Nephron progenitor cell (in vitro differentiated cells): ENCODE data around the gene HCN2.
"Not testable (repeated sequence)": the region's sequence is repeated elsewhere in the genome, so short reads cannot be mapped to it uniquely, and the experiment has no call there.

ENCODE experiments used
- DNase-seq: peaks from one replicate; pipeline ENCODE4 v3.0.0; 2021
- H3K27ac Mint-ChIP-seq: 2 replicates; pipeline ENCODE4 v1.8.0; 2021; ENCODE audit warnings: mild to moderate bottlenecking, moderate library complexity, mixed read lengths
- H3K27me3 Mint-ChIP-seq: 2 replicates; pipeline ENCODE4 v1.8.0; 2021; ENCODE audit warnings: mild to moderate bottlenecking, low read depth, mixed read lengths; ENCODE audit not compliant: poor library complexity
- H3K36me3 Mint-ChIP-seq: 2 replicates; pipeline ENCODE4 v1.8.0; 2021; ENCODE audit warnings: low read depth, mixed read lengths
- H3K4me1 Mint-ChIP-seq: 2 replicates; pipeline ENCODE4 v1.8.0; 2021; ENCODE audit warnings: mixed read lengths
- H3K4me3 Mint-ChIP-seq: 2 replicates; pipeline ENCODE4 v1.8.0; 2021; ENCODE audit warnings: mild to moderate bottlenecking, moderate library complexity, mixed read lengths
- H3K9me3 Mint-ChIP-seq: 2 replicates; pipeline ENCODE4 v1.8.0; 2021; ENCODE audit warnings: mild to moderate bottlenecking, moderate library complexity, mixed read lengths
- CTCF ChIP-seq: fragments of 200-600 bp; sonication (generic); IDR thresholded peaks from 2 replicates; pipeline ENCODE4 v1.5.0; 2021; ENCODE audit warnings: antibody characterized with exemption

The HCN2 gene

GRCh38 chr19:618674-619285 lies 29.1 kb downstream of the HCN2 start:
- no peak for DNase-seq
- Mint-ChIP-seq H3K9me3 (no peaks in the 10 kb centered on the region), H3K36me3 (peaks cover 41% of the 10 kb centered on the region), H3K27me3 (no peaks in the 10 kb centered on the region), H3K4me1 (no peaks in the 10 kb centered on the region), H3K4me3 (no peak overlapping the region), H3K27ac (no peak overlapping the region)
- TF ChIP-seq CTCF = no peak

GRCh38 chr19:619286-620002 lies 29.8 kb downstream of the HCN2 start:
- TF ChIP-seq CTCF = no peak
- Mint-ChIP-seq H3K4me3 (no peak overlapping the region), H3K27ac (no peak overlapping the region)

GRCh38 chr19:620166-620862 lies 30.6 kb downstream of the HCN2 start:
- Mint-ChIP-seq H3K4me3 (no peak overlapping the region), H3K9me3 (no peaks in the 10 kb centered on the region), H3K27me3 (no peaks in the 10 kb centered on the region), H3K36me3 (peaks cover 37% of the 10 kb centered on the region), H3K27ac (no peak overlapping the region), H3K4me1 (no peaks in the 10 kb centered on the region)
- TF ChIP-seq CTCF = no peak
- DNase-seq = no peak

More at GRCh38 chr19:619286-620002, 29.8 kb downstream of the HCN2 start:
- peaks cover 41% of the 10 kb centered on the region for H3K36me3 Mint-ChIP-seq
- no peaks in the 10 kb centered on the region for H3K9me3 Mint-ChIP-seq
- no peaks in the 10 kb centered on the region for H3K4me1 Mint-ChIP-seq
- H3K27me3 Mint-ChIP-seq = no peaks in the 10 kb centered on the region
- DNase-seq = no peak

- not testable (repeated sequence) for DNase-seq, H3K9me3 Mint-ChIP-seq, H3K27me3 Mint-ChIP-seq, H3K27ac Mint-ChIP-seq, H3K4me1 Mint-ChIP-seq, H3K4me3 Mint-ChIP-seq
- peaks cover 37% of the 10 kb centered on the region for H3K36me3 Mint-ChIP-seq
Measured at GRCh38 chr19:621191-621590, 31.5 kb downstream of the HCN2 start.

GRCh38 chr19:621819-622218 lies 32.1 kb downstream of the HCN2 start:
- Mint-ChIP-seq H3K4me3 (no peak overlapping the region), H3K36me3 (peaks cover 39% of the 10 kb centered on the region), H3K27me3 (no peaks in the 10 kb centered on the region), H3K4me1 (no peaks in the 10 kb centered on the region), H3K27ac (no peak overlapping the region), H3K9me3 (no peaks in the 10 kb centered on the region)
- TF ChIP-seq CTCF = no peak
- no peak for DNase-seq

GRCh38 chr19:622666-623065 lies 33.0 kb downstream of the HCN2 start:
- no peaks in the 10 kb centered on the region for H3K9me3 Mint-ChIP-seq
- no peak for TF ChIP-seq CTCF

More at GRCh38 chr19:622666-623065, 33.0 kb downstream of the HCN2 start:
- Mint-ChIP-seq H3K27me3 (no peaks in the 10 kb centered on the region), H3K4me3 (no peak overlapping the region), H3K27ac (no peak overlapping the region), H3K4me1 (no peaks in the 10 kb centered on the region), H3K36me3 (peaks cover 35% of the 10 kb centered on the region)
- DNase-seq = no peak
